ENCODE results near the gene FANCB. TPM values are rescaled to one million over a fixed set of nuclear protein-coding genes. Genes with fewer than 3 reads are reported as not detected.
A peak's percentile ranks its signal among the peaks of the same experiment; 100 is the strongest.

FANCB gene
- polyA plus RNA-seq, 10 donors, result 1.5 to 3.6 (median 2.0) TPM

DNA sequence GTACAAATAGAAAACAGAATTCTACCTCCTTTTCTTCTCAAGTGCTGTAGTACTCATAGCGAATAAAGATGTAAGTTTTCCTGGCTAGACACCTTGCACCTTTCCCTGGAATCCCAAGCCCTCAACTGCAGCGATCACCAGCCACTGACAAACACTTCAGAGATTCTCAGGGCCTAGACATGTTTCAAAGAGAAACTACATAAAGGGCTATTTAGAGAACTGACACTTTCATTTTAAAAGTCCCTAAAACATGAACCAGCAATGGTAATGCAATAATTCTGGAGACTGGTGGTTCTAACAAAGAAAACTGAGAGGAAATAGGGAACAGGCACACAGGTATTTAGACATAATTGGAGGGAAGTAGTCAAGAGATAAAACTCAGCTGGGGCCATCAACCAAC, 35.7 kb downstream of the FANCB start:
- no peak for DNase-seq

DNA sequence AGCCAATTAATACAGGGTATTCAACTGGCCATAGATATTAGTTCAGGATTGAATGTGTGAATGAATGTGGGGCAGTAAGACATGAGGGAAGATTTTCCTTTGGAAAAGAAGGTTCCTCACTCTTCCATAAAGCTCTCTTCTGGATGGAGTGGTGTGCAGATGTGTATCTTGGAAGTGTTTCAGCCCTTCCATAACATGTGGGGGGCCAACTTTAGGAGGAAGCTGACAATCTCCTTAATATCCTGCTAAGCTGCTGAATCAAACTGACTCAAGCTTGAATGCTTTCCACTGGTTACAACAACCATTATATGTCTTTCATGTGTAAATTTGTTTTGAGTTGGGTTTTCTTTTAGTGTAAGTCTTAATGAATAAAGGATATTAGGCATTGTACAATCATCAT, 40.3 kb downstream of the FANCB start:
- DNase-seq, result peak; percentile 20 to 66 (median 28)

DNA sequence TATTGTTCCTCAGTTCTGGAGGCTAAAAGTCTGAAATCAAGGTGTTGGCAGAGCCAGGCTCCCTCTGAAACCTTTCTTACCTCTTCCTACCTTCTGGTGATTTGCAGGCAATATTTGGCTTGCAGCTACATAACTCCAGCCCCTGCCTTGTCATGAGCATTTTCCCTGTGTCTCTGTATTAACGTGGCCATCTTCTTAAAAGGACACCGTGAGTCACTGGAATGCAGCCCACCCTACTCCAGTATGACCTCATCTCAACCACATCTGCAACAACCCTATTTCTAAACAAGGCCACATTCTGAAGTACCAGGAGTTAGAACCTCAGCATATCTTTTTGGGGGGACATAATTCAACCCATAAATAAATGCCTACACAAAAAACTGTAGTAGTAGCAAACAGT, 40.7 kb downstream of the FANCB start:
- DNase-seq, result peak in 1 of 3 donors; percentile 15

DNA sequence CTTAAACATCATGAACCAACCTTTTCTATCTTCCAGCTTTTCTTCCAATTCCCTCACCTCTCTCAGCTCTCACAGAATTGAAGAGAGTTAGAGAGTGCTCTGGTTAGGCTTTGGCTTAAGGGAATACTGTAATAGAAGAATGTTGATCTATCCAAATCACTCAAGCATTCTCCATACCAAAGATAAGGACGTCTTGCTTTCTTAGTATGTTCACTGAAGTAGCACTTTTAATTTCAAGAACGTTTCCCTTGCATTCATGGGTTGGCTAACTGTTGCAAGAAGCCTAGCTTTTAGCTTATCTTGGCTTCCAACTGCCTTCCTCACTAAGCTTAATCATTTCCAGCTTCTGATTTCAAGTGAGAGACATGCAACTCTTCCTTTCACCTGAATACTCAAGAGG, 43.2 kb downstream of the FANCB start:
- no peak for DNase-seq

DNA sequence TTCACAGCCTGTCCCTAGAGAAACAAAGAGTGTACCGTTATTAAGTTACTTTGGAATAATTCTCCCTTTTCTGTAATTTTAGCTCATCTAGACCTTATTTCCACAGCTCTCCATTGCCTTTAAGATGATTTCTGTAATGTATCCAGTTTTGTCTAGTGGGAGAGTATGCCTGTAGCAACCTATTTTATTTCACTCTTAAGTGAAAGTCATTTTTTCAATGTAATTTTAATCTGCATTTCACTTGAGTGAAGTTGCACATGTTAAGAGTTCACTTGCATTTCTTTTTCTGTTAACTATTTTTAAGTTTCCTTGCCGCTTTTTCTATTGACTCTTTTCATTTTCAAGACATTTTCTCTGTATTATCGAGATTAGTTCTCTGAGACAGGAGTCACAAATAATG, 46.5 kb downstream of the FANCB start:
- DNase-seq, result no peak

DNA sequence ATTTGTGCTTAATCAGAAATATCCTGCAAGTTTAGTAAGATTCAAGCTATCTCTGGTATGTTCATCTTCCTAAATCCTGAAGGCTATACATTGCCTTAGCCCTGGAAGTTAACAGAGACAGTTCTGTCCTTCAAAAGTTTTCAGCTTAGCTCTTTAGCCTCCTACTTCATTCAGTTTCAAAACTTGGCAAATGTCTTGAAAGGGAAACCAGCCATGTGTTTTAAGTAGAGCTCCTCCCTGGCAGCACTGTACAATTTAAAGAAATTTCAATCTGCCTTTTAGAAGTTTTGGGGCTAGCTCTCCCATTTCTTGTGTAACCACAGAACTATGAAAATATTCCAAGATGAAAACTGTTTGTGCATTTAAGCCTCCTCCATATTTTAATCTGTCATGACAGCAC, 47.0 kb downstream of the FANCB start:
- DNase-seq, result peak; percentile 10 to 71 (median 38)

DNA sequence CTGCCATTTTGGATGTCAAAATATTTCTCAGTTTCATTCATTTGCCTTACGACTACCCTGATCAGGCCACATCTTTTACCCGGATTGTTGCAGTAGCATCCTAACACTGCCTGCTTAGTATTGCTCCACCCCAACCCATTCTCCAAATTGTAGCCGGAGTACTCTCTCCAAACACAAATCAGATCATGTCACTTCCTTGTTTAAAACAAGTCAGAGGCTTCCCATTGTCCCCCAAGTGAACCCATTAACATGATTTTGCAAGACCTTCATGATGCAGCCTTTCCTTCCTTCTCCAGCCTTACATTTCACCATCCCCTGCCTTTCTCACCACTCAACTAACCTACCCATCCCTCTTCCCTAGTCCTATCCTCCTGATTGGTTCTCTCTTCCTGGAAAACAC, 53.1 kb downstream of the FANCB start:
- no peak for DNase-seq

DNA sequence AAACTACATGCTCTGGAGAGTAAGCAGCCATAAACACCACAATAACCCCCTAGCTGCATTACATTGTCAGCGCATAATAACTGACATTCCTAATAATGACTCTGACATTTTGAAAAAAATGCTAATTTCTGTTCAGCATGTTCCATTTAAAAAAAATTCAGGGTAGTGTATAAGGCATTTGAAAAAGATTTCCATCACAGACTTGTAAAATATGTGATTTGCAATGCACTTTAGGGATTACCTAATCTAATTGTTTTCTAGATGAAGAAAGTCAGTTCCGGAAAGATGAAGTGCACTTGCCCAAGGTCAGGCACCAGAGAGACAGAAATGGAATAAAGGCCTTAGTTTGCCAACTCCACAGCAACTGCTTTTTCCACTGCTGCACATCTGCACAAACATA, 55.3 kb downstream of the FANCB start:
- peak in 1 of 3 donors; percentile 30 for DNase-seq

DNA sequence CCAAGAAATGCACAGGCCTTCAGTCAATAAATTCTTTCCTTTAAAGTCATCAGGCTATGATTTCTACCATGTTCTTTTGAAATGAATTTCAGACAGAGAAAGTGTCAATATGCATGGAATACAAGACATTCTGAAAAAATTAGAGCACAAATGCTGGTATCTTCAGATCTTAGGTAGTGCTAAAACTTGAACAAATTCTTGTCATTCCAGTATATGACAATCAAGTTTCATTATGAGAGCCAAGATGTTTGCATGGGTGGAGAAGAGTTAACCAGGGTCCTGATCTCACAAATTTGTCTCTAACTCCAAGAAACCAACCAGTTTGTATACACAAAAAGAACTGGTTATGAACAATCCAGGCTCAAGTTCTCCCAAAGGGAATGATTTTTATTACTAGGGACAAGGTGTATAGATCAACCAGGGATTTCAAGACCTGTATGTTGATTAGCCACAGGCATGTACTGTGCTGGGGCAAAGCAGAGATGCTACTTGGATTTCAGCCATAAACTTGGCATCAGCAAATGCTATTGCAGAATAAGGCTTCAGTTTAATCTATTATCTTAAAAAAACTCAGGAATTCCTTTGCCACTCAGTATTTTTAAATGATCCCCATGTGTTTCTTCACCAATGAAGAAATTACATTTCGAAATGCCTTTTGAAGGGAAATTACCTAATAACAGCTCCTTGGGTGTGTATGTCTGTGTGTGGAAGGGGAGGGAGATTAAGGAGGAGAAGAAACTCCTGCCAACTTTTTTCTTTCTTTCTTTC, 69.7 kb downstream of the FANCB start:
- no peak for DNase-seq

DNA sequence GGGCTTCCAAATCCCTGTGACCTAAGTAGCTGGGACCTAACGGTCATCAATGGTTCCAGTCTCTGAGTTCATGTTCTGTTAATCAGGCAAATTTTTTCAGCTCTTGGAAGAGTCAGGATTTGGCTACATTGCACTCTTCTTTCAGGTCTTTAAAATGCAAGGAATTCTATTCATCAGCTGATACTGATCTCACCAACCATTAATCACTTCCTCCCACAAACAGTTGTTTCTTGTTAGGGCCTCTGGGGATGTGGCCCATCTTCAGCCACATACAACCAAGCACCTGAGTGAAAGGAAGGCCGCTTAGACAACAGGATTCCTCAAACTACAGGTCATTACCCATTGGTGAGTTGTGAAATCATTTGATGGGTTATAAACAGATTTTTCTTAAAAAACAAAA, 71.7 kb downstream of the FANCB start:
- no peak for DNase-seq

DNA sequence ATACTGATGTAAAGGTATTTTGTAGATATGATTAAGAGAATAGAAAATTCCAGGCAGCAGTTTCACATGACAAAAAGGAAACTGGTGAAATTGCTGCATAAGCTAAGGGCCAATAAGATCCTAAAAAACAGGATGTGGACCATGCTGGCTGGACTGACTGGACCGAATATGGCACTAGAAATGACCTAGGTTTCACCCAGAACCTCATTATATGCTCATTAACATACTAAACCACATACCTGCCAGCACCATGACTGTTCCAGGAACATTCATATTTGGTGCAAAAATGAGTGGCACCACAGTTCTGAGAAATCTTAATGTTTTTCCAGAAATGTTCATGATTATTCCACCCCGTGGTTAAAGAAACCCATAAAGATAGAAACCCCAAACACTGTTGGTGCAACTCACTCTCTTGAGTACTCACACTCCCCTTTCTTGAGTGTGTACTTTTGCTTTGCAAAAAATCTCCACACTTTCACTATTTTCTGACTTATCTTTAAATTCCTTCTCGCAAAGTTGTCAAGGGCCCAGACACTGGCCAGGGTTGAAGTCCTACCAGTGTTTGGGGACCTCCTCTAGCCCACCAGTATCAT, 74.0 kb downstream of the FANCB start:
- no peak for DNase-seq

Other genes with a start within 250 kb of the FANCB start
- 10 to 100 TPM in 2 of 10 donors, 1 to 10 TPM in 8; 6.5 to 15.8 (median 8.9) TPM for gene MOSPD2, start 352 bp upstream of the FANCB start, polyA plus RNA-seq (ENCODE audit: insufficient read length in 10 of 10)